Loucy (cell line): Measurements from ENCODE around the gene CELSR3.

ENCODE experiments used
- H2AFZ ChIP-seq: fragments of 200-600 bp; sonication (generic); 2 replicates; pipeline ENCODE4 v1.6.0; 2016; ENCODE audit warnings: antibody characterized with exemption, mild to moderate bottlenecking, low read length, moderate library complexity
- H3F3A ChIP-seq: fragments of 200-600 bp; 2 replicates; pipeline ENCODE4 v1.6.0; 2016; ENCODE audit warnings: antibody characterized with exemption, low read depth, mild to moderate bottlenecking
- H3K27me3 ChIP-seq: fragments of 200-600 bp; sonication (generic); 2 replicates; pipeline ENCODE4 v1.6.1; 2014; ENCODE audit warnings: low read length, mild to moderate bottlenecking; ENCODE audit not compliant: insufficient read depth, poor library complexity, severe bottlenecking
- H3K36me3 ChIP-seq: fragments of 200-600 bp; sonication (generic); 2 replicates; pipeline ENCODE4 v1.6.1; 2016; ENCODE audit warnings: low read length; ENCODE audit not compliant: insufficient read depth
- H3K4me1 ChIP-seq: fragments of 200-600 bp; sonication (generic); 2 replicates; pipeline ENCODE4 v1.5.1; 2014; ENCODE audit warnings: low read length, mild to moderate bottlenecking; ENCODE audit not compliant: insufficient read depth, poor library complexity, severe bottlenecking
- H3K4me2 ChIP-seq: fragments of 200-600 bp; sonication (generic); 2 replicates; pipeline ENCODE4 v1.6.0; 2014; ENCODE audit warnings: antibody characterized with exemption, low read length, low read depth, mild to moderate bottlenecking; ENCODE audit not compliant: poor library complexity, severe bottlenecking
- H3K4me3 ChIP-seq: fragments of 200-600 bp; sonication (generic); 2 replicates; pipeline ENCODE4 v1.5.1; 2014; ENCODE audit warnings: low read length, mild to moderate bottlenecking, mixed read lengths; ENCODE audit not compliant: poor library complexity, severe bottlenecking
- H3K79me2 ChIP-seq: fragments of 200-600 bp; sonication (generic); 2 replicates; pipeline ENCODE4 v1.6.1; 2014; ENCODE audit warnings: low read length; ENCODE audit not compliant: insufficient read depth
- H3K9ac ChIP-seq: fragments of 200-600 bp; sonication (generic); 2 replicates; pipeline ENCODE4 v1.6.0; 2014; ENCODE audit warnings: mild to moderate bottlenecking, low read depth, low read length, moderate library complexity; ENCODE audit not compliant: poor library complexity, severe bottlenecking
- H3K9me2 ChIP-seq: fragments of 200-600 bp; sonication (generic); replicated peaks from 2 replicates; pipeline ENCODE4 v1.6.1; 2016; ENCODE audit warnings: low read depth, low read length, mixed read lengths
- H3K9me3 ChIP-seq: fragments of 200-600 bp; sonication (generic); 2 replicates; pipeline ENCODE4 v1.6.1; 2014; ENCODE audit warnings: mild to moderate bottlenecking, antibody characterized with exemption, low read length, low read depth; ENCODE audit not compliant: insufficient read depth
- H4K20me1 ChIP-seq: fragments of 200-600 bp; sonication (generic); 2 replicates; pipeline ENCODE4 v1.6.0; 2014; ENCODE audit warnings: antibody characterized with exemption, low read length, mild to moderate bottlenecking; ENCODE audit not compliant: insufficient read depth, poor library complexity, severe bottlenecking
- CTCF ChIP-seq: fragments of 200-600 bp; sonication (generic); conservative IDR thresholded peaks from 2 replicates; pipeline ENCODE4 v1.5.1; 2014; ENCODE audit warnings: mild to moderate bottlenecking, antibody characterized with exemption, low read length
- EZH2phosphoT487 ChIP-seq: fragments of 200-600 bp; IDR thresholded peaks from 2 replicates; pipeline ENCODE4 v1.6.1; 2018; ENCODE audit warnings: antibody characterized with exemption, mild to moderate bottlenecking, moderate library complexity, borderline replicate concordance

The CELSR3 gene

GRCh38 chr3:48614044-48614443, 48.6 kb downstream of the CELSR3 start:
- Histone ChIP-seq H2AFZ (no peak overlapping the region), H3K9ac (no peak overlapping the region), H4K20me1 (peaks cover under 1% of the 10 kb centered on the region), H3K4me2 (no peak overlapping the region), H3F3A (no peaks in the 10 kb centered on the region), H3K79me2 (peaks cover 11% of the 10 kb centered on the region), H3K9me3 (peaks cover 7% of the 10 kb centered on the region; the same call in 1 of the 2 replicates), H3K9me2 (no peaks in the 10 kb centered on the region), H3K27me3 (no peaks in the 10 kb centered on the region), H3K36me3 (no peaks in the 10 kb centered on the region), H3K4me3 (no peak overlapping the region), H3K4me1 (no peaks in the 10 kb centered on the region)
- no peak for TF ChIP-seq EZH2phosphoT487
- TF ChIP-seq CTCF: no peak

- H2AFZ ChIP-seq: no peak overlapping the region
- H4K20me1 ChIP-seq: peaks cover 8% of the 10 kb centered on the region
- TF ChIP-seq EZH2phosphoT487 (no peak), CTCF (no peak)
- H3K9me3 ChIP-seq: peaks cover 5% of the 10 kb centered on the region; the same call in 1 of the 2 replicates
- no peaks in the 10 kb centered on the region for H3K36me3 ChIP-seq
- no peaks in the 10 kb centered on the region for H3K9me2 ChIP-seq
- no peaks in the 10 kb centered on the region for H3K27me3 ChIP-seq
- no peak overlapping the region for H3K9ac ChIP-seq
- no peak overlapping the region for H3K4me2 ChIP-seq
- no peak overlapping the region for H3K4me3 ChIP-seq
- H3K79me2 ChIP-seq: peaks cover 29% of the 10 kb centered on the region
- no peaks in the 10 kb centered on the region for H3F3A ChIP-seq
- H3K4me1 ChIP-seq: peaks cover 13% of the 10 kb centered on the region
These were observed 50.4 kb downstream of the CELSR3 start for GRCh38 chr3:48612309-48612708.

GRCh38 chr3:48609088-48610005, 53.3 kb downstream of the CELSR3 start, which contains the start of gene UQCRC1:
UQCRC1 (minus strand) TSS chr3:48609646; CDS start chr3:48609620, 26 bp downstream.
- peaks cover 19% of the 10 kb centered on the region for H3K4me1 ChIP-seq
- no peaks in the 10 kb centered on the region for H3F3A ChIP-seq
- H3K4me3 ChIP-seq: peak within 1 kb of the TSS; percentile 91
- no peaks in the 10 kb centered on the region for H3K27me3 ChIP-seq
- no peaks in the 10 kb centered on the region for H3K9me3 ChIP-seq
- peaks cover 8% of the 10 kb centered on the region for H4K20me1 ChIP-seq
- H3K79me2 ChIP-seq: peaks cover 45% of the 10 kb centered on the region
- H3K4me2 ChIP-seq: peak within 1 kb of the TSS; percentile 98
- peak within 1 kb of the TSS; percentile 96 for H3K9ac ChIP-seq
- H3K36me3 ChIP-seq: peaks cover 19% of the 10 kb centered on the region; the same call in 1 of the 2 replicates
- no peaks in the 10 kb centered on the region for H3K9me2 ChIP-seq
- peak within 1 kb of the TSS; percentile 98 for H2AFZ ChIP-seq
- TF ChIP-seq CTCF (peak; percentile 59), EZH2phosphoT487 (no peak)
